Measurements from ENCODE around the gene RAB11B.
"Not testable (repeated sequence)": the region's sequence is repeated elsewhere in the genome, so short reads cannot be mapped to it uniquely, and the experiment has no call there.

The RAB11B gene

GRCh38 chr19:8441725-8442544 is 51.8 kb downstream of the RAB11B start:
- no peak for DNase-seq

- DNase-seq: not testable (repeated sequence)
Observed at GRCh38 chr19:8444140-8444676, 54.0 kb downstream of the RAB11B start.

- peak; percentile 100 for DNase-seq
Observed at GRCh38 chr19:8444677-8445487, 54.7 kb downstream of the RAB11B start, which contains the start of gene HNRNPM. Gene HNRNPM (plus strand): TSS chr19:8444975. CDS start chr19:8444999, 24 bp downstream.

GRCh38 chr19:8445488-8446001 is 55.4 kb downstream of the RAB11B start:
- DNase-seq: peak; percentile 76

GRCh38 chr19:8446061-8446709 is 56.0 kb downstream of the RAB11B start:
- DNase-seq: no peak

GRCh38 chr19:8449830-8450229 is 59.7 kb downstream of the RAB11B start:
- DNase-seq: no peak

- no peak for DNase-seq
Observed at GRCh38 chr19:8451377-8451776, 61.2 kb downstream of the RAB11B start.

GRCh38 chr19:8451885-8452284 is 61.7 kb downstream of the RAB11B start:
- no peak for DNase-seq

GRCh38 chr19:8452446-8453123 is 62.4 kb downstream of the RAB11B start:
- no peak for DNase-seq

GRCh38 chr19:8453616-8454015 is 63.5 kb downstream of the RAB11B start:
- DNase-seq: no peak
